Measurements from ENCODE around the gene RAVER1.

Gene RAVER1

DNA sequence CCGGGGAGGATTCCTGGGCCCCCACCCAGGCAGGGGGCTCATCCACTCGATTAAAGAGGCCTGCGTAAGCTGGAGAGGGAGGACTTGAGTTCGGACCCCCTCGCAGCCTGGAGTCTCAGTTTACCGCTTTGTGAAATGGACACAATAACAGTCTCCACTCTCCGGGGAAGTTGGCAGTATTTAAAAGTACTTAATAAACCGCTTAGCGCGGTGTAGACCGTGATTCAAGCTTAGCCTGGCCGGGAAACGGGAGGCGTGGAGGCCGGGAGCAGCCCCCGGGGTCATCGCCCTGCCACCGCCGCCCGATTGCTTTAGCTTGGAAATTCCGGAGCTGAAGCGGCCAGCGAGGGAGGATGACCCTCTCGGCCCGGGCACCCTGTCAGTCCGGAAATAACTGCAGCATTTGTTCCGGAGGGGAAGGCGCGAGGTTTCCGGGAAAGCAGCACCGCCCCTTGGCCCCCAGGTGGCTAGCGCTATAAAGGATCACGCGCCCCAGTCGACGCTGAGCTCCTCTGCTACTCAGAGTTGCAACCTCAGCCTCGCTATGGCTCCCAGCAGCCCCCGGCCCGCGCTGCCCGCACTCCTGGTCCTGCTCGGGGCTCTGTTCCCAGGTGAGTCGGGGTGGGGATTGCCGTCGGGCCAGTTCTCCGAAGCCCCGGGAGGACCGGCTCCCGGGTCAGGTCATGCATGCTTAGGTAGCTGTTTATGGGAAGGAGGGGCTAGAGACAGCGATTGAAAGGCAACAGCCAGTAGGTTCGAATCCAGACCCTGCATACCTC, 62.5 kb downstream of the RAVER1 start, which contains the start of gene ICAM1:
Gene ICAM1, plus strand, starts transcription at position 505 of the 779 bp plus-strand sequence. Its CDS starts 40 bp downstream, at position 545.
- DNase-seq (ENCODE audit: low spot score): peak; percentile 45
- ChIA-PET POLR2A (ENCODE audit: low non-redundant PET) (interaction anchor here (0.6 to 1.7 kb wide), 5 partner anchors 9 to 210 kb away, joined by 5 to 15 read pairs (median 7); partner anchors contain the start of gene ICAM5), CTCF (interaction anchor here (0.6 to 3.0 kb wide), 7 partner anchors 11 to 121 kb away, joined by 3 to 33 read pairs (median 5); partner anchors contain the start of gene ICAM5)
- peak within 1 kb of the TSS; percentile 52 for H3K27ac ChIP-seq
- TF ChIP-seq, protein P1, sequence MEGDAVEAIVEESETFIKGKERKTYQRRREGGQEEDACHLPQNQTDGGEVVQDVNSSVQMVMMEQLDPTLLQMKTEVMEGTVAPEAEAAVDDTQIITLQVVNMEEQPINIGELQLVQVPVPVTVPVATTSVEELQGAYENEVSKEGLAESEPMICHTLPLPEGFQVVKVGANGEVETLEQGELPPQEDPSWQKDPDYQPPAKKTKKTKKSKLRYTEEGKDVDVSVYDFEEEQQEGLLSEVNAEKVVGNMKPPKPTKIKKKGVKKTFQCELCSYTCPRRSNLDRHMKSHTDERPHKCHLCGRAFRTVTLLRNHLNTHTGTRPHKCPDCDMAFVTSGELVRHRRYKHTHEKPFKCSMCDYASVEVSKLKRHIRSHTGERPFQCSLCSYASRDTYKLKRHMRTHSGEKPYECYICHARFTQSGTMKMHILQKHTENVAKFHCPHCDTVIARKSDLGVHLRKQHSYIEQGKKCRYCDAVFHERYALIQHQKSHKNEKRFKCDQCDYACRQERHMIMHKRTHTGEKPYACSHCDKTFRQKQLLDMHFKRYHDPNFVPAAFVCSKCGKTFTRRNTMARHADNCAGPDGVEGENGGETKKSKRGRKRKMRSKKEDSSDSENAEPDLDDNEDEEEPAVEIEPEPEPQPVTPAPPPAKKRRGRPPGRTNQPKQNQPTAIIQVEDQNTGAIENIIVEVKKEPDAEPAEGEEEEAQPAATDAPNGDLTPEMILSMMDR (conservative IDR thresholded peaks at IDR 0.05; ENCODE audit: low read depth): no peak

DNA sequence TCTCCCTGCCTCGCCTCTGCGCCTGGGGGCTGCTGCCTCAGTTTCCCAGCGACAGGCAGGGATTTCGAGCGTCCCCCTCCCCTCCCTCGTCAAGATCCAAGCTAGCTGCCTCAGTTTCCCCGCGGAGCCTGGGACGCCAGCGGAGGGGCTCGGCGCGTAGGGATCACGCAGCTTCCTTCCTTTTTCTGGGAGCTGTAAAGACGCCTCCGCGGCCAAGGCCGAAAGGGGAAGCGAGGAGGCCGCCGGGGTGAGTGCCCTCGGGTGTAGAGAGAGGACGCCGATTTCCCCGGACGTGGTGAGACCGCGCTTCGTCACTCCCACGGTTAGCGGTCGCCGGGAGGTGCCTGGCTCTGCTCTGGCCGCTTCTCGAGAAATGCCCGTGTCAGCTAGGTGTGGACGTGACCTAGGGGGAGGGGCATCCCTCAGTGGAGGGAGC, 63.1 kb downstream of the RAVER1 start:
- DNase-seq (ENCODE audit: low spot score): no peak
- TF ChIP-seq, protein P1 (conservative IDR thresholded peaks at IDR 0.05; ENCODE audit: low read depth): no peak
- peak overlapping the region; percentile 52 for H3K27ac ChIP-seq
- ChIA-PET CTCF (interaction anchor here (0.9 to 3.0 kb wide), 8 partner anchors 10 to 121 kb away, joined by 3 to 33 read pairs (median 4); partner anchors contain the start of gene ICAM5), POLR2A (ENCODE audit: low non-redundant PET) (interaction anchor here (0.9 to 1.2 kb wide), 2 partner anchors 10 to 19 kb away, joined by 5 to 15 read pairs; partner anchors contain the start of gene ICAM5)

DNA sequence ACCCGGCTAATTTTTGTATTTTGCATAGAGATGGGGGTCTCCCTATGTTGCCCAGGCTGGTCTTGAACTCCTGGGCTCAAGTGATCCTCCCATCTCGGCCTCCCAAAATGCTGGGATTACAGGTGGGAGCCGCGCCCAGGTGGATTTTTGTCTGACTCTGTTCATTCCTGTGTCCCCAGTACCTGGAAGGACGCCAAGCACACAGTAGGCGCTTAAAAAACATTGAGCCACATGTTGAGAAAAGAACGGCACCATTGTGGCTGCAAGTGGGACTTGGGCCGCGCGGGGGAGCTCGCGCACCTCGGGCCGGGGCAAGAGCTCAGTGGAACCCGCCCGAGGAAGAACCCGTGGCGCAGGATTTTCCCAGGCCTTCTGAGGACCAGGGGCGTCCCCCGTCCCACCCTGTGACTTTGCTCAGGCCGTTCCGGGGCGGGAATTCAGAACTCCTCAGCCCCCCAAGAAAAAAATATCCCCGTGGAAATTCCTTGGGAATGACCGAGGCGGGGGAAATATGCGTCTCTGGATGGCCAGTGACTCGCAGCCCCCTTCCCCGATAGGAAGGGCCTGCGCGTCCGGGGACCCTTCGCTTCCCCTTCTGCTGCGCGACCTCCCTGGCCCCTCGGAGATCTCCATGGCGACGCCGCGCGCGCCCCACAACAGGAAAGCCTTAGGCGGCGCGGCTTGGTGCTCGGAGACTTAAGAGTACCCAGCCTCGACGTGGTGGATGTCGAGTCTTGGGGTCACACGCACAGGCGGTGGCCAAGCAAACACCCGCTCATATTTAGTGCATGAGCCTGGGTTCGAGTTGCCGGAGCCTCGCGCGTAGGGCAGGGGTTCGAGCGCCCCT, 63.8 kb downstream of the RAVER1 start:
- DNase-seq (ENCODE audit: low spot score): peak; percentile 69
- TF ChIP-seq, protein P1 (conservative IDR thresholded peaks at IDR 0.05; ENCODE audit: low read depth): peak; percentile 96
- ChIA-PET CTCF (interaction anchor here (0.6 to 3.0 kb wide), 17 partner anchors 8 to 251 kb away, joined by 3 to 33 read pairs (median 3); partner anchors contain the start of genes ICAM5 and RAVER1), POLR2A (ENCODE audit: low non-redundant PET) (interaction anchor here (1.0 kb wide), 1 partner anchor 119 kb away, joined by 6 read pairs; no protein-coding TSS in a partner anchor)
- H3K27ac ChIP-seq: no peak overlapping the region

DNA sequence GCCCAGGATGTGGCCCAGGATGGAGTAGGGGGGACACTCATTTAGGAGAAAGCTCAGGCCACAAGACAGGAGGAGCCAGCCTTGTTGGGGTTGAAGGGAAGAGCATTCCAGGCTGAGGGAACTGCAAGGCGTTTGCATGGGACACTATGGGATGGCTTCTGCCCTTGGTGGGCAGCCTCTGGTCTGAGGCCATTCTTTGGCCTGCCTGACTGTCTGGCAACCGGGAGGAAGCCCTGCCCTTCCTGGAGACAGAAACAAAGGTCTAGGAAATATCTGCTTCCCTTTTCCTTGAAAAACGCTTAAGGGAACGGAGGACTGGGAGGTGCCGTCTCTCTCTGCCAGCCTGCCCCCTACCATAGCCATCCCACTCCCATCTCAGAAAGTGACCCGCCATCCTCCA, 65.3 kb downstream of the RAVER1 start:
- DNase-seq (ENCODE audit: low spot score): no peak
- TF ChIP-seq, protein P1 (conservative IDR thresholded peaks at IDR 0.05; ENCODE audit: low read depth): no peak
- H3K27ac ChIP-seq: no peak overlapping the region
- CTCF ChIA-PET: interaction anchor here (0.6 to 0.8 kb wide), 6 partner anchors 21 to 123 kb away, joined by 3 to 4 read pairs (median 3); no protein-coding TSS in a partner anchor
- POLR2A ChIA-PET (ENCODE audit: low non-redundant PET): no interaction called here

DNA sequence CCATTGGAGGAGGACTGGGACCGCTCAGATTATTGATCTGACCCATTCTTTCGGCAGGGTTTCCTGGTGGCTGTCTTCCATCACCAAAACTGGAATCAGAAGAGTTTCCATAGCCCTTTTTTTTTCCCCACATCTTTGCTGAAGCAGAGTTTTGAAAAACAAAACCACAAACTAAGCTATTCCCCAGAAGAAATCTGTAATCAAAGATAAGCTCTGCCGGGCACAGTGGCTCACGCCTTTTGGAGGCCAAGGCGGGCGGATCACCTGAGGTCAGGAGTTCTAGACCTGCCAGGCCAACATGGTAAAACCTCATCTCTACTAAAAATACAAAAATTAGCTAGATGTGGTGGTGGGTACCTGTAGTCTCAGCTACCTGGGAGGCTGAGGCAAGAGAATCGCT, 66.6 kb downstream of the RAVER1 start:
- H3K27ac ChIP-seq: no peak overlapping the region
- ChIA-PET CTCF (interaction anchor here (0.6 to 1.1 kb wide), 3 partner anchors 40 to 140 kb away, joined by 3 to 4 read pairs (median 4); no protein-coding TSS in a partner anchor), POLR2A (ENCODE audit: low non-redundant PET) (no interaction called here)
- TF ChIP-seq, protein P1 (conservative IDR thresholded peaks at IDR 0.05; ENCODE audit: low read depth): no peak
- DNase-seq (ENCODE audit: low spot score): no peak
